GM12864 (cell line): ENCODE results near the gene NIN.

Experiments used
- DNase-seq: peaks from one replicate; pipeline ENCODE4 v3.0.0-alpha.2; 2011; ENCODE audit warnings: low read depth
- H3K4me3 ChIP-seq: 2 replicates; pipeline ENCODE4 v1.5.1; 2011; ENCODE audit warnings: mild to moderate bottlenecking, low read depth, low read length, control low read depth
- TF ChIP-seq, protein P1 (sequence below): IDR thresholded peaks from 2 replicates; pipeline ENCODE4 v1.5.1; 2011; ENCODE audit warnings: low read depth, mild to moderate bottlenecking, moderate library complexity, low read length, control low read depth, inconsistent platforms; ENCODE audit errors: missing control alignments

Gene NIN

DNA sequence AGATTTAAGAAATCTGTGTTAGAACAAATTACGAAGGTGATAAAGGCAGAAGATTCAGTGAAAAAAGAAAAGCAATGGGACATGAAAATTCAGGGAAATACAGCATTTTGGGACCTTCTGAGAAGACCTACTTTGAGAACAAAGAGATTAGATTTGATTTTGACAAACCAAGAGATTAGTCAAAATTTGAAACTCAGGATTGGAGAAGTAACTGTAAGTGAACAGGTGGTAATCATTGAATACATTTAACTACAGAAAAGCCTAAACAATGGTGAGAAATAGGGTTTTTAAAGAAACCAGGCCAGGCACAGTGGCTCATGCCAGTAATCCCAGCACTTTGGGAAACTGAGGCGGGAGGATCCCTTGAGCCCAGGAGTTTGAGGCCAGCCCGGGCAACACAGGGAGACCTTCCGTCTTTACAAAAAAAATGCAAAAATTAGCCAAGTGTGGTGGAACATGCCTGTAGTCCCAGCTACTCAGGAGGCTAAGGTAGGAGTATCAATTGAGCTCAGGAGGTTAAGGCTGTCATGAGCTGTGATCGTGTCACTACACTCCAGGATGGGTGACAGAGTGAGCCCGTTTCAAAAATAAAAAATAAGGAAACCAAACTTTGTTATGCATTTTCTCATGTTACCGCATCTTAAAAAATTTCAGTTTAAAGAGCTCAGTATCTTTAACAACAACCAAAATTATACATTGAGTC is 154.0 kb downstream of the NIN start:
- TF ChIP-seq, protein P1, sequence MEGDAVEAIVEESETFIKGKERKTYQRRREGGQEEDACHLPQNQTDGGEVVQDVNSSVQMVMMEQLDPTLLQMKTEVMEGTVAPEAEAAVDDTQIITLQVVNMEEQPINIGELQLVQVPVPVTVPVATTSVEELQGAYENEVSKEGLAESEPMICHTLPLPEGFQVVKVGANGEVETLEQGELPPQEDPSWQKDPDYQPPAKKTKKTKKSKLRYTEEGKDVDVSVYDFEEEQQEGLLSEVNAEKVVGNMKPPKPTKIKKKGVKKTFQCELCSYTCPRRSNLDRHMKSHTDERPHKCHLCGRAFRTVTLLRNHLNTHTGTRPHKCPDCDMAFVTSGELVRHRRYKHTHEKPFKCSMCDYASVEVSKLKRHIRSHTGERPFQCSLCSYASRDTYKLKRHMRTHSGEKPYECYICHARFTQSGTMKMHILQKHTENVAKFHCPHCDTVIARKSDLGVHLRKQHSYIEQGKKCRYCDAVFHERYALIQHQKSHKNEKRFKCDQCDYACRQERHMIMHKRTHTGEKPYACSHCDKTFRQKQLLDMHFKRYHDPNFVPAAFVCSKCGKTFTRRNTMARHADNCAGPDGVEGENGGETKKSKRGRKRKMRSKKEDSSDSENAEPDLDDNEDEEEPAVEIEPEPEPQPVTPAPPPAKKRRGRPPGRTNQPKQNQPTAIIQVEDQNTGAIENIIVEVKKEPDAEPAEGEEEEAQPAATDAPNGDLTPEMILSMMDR, result no peak
- H3K4me3 ChIP-seq, result no peak overlapping the region; the same call in 1 of the 2 replicates
- DNase-seq, result no peak

GRCh38 chr14:50675597-50675996 is 155.4 kb downstream of the NIN start:
- TF ChIP-seq, protein P1, result no peak
- DNase-seq, result no peak
- H3K4me3 ChIP-seq, result no peak overlapping the region

DNA sequence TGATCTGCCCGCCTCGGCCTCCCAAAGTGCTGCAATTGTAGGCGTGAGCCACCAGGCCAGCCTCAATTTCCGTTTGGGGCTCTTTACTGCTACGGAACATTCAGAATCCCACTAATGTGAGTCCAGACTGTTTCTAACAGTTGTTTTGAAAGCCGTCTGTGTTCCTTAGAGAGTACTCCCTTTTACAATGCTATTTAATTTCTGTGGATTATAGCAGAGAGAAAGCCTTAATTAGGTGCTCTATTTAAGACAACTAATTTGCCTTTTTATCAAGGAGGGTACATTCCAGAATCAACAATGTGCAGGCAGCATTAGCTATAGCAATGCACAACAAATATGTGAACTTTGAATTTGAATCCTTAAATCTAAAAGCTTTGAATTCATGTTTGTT is 160.1 kb downstream of the NIN start:
- no peak for DNase-seq
- TF ChIP-seq, protein P1, result no peak
- no peak overlapping the region for H3K4me3 ChIP-seq

GRCh38 chr14:50670196-50670865 is 160.6 kb downstream of the NIN start:
- TF ChIP-seq, protein P1, result no peak
- DNase-seq, result no peak
- H3K4me3 ChIP-seq, result no peak overlapping the region
